GOT3 (cell line): Measurements from ENCODE around the gene KIF15.

Experiments used
- DNase-seq: peaks from one replicate; lab custom pipeline; 2025; ENCODE audit warnings: mixed read lengths; lab: John Stamatoyannopoulos, UW

The KIF15 gene

GRCh38 chr3:44877333-44877732 lies 115.7 kb downstream of the KIF15 start:
- DNase-seq = no peak

- no peak for DNase-seq
Measured at GRCh38 chr3:44880284-44880683, 118.7 kb downstream of the KIF15 start.

DNA sequence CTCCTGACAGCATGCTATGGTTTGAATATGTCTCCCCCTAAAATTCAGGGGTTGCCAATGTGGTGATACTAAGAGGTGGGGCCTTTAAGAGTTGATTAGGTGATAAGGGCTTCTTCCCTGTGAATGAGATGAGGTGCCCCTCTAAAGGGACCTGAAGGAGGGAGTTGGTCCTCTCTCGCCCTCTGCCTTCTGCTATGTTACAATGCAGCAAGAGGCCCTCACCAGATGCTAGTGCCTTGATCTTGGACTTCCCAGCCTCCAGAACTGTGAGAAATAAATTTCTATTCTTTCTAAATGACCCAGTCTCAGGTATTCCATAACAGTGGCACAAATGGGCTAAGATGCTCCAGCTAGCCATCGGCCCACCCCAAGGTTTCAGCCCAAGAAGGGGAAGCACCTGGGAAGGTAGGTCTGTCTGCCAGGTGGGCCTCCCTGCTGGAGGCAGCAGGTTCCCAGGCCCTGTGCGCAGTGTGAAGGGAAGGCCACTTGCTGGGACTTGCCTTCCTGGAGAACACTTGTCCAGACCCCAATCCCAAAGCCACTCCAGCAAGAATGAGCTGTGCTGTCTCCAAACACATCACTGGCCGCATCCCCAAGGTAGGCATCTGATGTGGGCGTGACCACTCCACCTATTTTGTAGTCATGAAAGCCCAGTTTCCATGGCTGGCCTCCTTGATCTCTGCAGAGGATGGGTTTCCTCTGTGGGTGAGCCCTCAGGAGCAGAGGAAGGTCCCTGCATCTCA lies 121.8 kb downstream of the KIF15 start:
- DNase-seq = no peak

- DNase-seq = peak; percentile 40
Measured at GRCh38 chr3:44883999-44884431, 122.4 kb downstream of the KIF15 start.

DNA sequence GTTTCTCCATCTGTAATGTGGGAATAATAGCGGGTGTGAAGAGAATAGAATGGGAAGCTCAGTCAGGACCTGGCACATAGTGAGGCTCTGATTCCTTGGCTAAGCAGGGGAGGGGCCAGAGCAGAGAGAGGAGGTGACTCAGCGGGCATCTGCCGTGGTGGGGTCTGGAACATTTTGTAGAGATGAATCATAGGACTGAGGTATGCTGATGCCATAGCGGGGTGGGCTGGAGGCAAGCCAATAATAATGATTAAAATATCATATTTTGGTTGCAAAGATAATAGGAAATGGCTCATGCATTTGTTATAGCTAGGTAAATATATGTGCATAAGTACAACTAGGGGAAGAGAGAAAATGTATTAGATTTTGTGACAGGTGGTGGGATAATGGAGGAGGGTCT lies 124.0 kb downstream of the KIF15 start:
- DNase-seq = no peak

GRCh38 chr3:44886561-44886960 lies 125.0 kb downstream of the KIF15 start:
- DNase-seq = no peak

DNA sequence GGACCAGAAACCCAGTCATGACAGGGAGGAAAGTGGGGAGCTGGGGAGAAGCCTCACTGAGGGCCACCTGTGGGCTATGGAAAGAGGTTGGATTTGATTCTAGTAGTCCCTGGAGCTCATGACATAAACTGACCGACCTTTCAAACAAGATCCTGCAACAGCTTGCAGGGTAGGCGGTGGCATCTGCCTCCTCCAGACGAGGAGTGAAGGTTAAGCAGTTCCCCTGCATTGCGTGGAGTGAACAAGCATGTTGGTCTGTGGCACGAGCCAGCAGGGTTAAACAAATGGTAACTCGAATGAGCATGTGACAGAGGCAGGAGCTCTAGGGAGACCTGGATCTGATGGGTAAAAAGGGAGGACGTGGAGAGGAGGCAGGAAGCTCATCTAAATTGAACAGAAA lies 125.5 kb downstream of the KIF15 start:
- no peak for DNase-seq

DNA sequence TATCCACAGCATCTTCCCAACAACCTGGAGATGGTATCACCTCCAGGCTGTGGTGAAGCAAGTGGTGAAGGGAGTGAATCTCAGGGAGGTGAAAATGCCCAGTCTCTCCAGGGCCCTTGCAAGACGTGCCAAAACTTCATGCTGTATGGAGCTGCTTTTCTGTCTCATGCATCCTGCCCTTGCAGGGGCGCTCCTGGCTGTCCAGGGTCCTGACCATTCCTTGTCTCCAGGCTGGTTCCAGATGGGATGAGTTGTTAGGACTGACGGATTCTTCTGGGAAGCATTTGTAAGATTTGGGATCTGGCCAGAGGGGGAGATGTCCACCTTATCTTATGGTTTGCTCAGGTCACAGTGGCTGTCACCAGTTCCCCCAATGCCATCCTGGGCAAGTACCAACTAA lies 128.7 kb downstream of the KIF15 start:
- DNase-seq = no peak

DNA sequence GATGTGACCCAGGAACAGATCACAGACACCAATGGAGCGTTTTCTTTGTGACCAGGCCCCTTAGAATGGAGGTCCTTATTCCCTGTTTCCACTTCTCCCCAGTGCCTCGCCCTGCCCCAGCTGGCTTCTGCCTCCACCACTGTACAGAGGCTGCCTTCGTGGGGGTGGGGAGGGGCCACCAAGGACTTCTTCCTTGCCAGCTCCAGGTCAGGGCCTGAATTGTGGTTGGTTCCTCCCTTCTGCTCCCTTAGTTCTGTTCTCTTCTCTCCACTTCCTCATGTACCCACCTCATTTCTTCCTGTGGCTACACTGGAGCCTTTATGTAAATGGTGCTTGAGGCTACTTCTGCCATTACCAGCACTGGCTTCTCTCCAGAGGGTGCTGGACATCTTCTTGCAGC lies 129.3 kb downstream of the KIF15 start:
- DNase-seq = no peak

DNA sequence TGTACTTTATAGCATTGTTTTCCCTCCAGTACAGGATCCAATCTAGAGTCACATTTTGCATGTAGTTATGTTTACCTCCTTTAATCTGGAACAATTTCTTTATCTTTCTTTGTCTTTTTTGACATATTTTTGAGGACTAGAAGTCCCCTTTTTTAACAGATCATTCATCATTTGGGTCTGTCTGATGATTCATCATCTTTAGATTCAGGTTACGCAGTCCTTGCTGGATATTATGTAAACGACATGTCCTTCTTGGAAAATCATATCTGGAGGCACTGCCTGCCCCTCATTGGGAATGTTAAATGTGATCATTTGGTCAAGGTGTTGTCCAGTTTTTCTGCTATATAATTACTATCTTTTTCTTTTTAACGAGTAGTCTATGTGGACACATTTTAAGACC lies 131.1 kb downstream of the KIF15 start:
- no peak for DNase-seq

- DNase-seq = no peak
Measured at GRCh38 chr3:44893097-44893496, 131.5 kb downstream of the KIF15 start.

DNA sequence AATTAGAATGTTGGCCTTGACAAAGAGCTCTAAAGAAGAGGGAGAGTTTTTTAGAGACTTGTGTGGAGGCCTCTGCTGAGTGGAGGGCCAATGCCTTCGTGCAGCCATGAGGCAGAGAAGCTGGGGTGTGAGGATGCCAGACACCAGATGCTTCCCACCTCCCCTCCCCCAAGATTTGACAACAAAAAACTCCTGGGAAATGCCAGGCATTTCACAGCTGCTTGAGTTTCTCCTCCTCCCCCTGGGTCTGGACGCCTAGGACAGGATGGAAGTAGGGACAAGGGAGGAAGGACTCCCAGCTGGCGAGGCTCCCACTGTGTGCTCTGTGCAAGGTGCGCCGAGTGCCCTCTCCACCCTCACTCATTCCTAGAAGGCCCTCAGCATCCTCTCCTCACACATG lies 132.9 kb downstream of the KIF15 start:
- no peak for DNase-seq

DNA sequence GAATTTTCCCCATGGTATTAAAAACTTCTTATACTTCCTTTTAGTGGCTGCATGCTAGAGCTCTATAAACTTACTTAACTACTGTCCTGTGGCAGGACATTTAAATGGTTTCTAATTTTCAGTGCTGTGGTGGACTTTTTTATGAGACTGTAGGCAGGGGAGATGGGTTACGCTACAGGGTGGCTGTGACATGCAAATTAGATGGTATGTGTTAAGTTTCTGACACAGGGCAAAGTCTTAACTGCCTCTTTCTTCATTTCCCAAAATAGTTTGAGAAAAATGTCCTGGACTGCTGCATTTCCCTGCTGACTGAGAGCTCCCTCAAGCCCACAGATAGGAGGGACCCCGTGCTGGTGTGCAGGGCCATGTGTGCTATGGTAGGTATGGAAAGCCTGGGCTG lies 134.8 kb downstream of the KIF15 start:
- DNase-seq = no peak

GRCh38 chr3:44899683-44900367 lies 138.2 kb downstream of the KIF15 start:
- no peak for DNase-seq

DNA sequence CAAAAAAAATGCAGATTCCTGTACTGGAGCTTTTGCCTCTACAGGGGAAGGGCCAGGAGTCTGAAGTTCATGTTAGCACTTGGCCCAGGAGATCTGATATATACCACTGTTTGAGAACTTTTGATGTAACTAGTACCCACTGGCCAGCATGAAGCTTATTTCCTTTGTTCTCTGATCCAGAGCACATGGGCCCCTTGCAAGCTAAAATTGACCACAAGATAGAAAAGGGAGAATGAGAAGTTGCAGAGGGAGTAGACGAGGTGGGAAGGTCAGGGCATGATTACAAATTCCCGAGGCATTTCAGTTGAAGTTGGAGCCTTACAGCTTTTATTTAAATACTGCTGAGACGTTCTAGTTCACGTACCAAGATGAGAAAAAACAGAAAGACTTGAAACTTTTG lies 141.0 kb downstream of the KIF15 start:
- DNase-seq = no peak
